HepG2 (cell line): ENCODE data around the gene PALM. TPM values are rescaled to one million over a fixed set of nuclear protein-coding genes. Genes with fewer than 3 reads are reported as not detected.

Experiments
- ARID2 ChIP-seq: sonication (generic); formaldehyde crosslinking; IDR thresholded peaks from 2 replicates; pipeline ENCODE4 v1.8.1; 2022; ENCODE audit warnings: mild to moderate bottlenecking, missing genetic modification reagents, borderline replicate concordance
- ATF7 ChIP-seq, 2 experiments: fragments of 450-650 bp in 1 of 2; sonication (generic) in 1 of 2; formaldehyde crosslinking in 1 of 2; IDR thresholded peaks; 2 replicates each; pipeline versions ENCODE4 v1.4.0 to v1.6.1; 2016 to 2020; ENCODE audit warnings: antibody characterized with exemption in 1 of 2, mild to moderate bottlenecking in 1 of 2, missing genetic modification reagents in 1 of 2
- ATM ChIP-seq: fragments of 450-650 bp; IDR thresholded peaks from 2 replicates; pipeline ENCODE4 v1.7.1; 2017; ENCODE audit warnings: mild to moderate bottlenecking, borderline replicate concordance
- BRCA1 ChIP-seq: sonication (generic); formaldehyde crosslinking; IDR thresholded peaks from 2 replicates; pipeline ENCODE4 v1.4.0; 2020; ENCODE audit warnings: missing genetic modification reagents
- CREB1 ChIP-seq, 2 experiments: fragments of 450-650 bp in 1 of 2; IDR thresholded peaks; 2 replicates each; pipeline ENCODE4 v1.6.1; 2016 to 2017; ENCODE audit warnings: control low read depth in 1 of 2, mild to moderate bottlenecking in 1 of 2, missing compliant biosample characterization in 1 of 2, missing genetic modification characterization in 1 of 2
- GPN1 ChIP-seq: sonication (generic); formaldehyde crosslinking; IDR thresholded peaks from 2 replicates; pipeline ENCODE4 v1.5.1; 2020; ENCODE audit warnings: missing genetic modification reagents, borderline replicate concordance
- GZF1 ChIP-seq: sonication (generic); formaldehyde crosslinking; IDR thresholded peaks from 2 replicates; pipeline ENCODE4 v1.5.1; 2020; ENCODE audit warnings: mild to moderate bottlenecking, missing genetic modification reagents
- HDAC6 ChIP-seq: fragments of 200-600 bp; sonication (generic); IDR thresholded peaks from 2 replicates; pipeline ENCODE4 v1.7.0; 2017; ENCODE audit warnings: mild to moderate bottlenecking, antibody characterized with exemption, low read length, low read depth
- PAWR ChIP-seq: sonication (generic); formaldehyde crosslinking; IDR thresholded peaks from 2 replicates; pipeline ENCODE4 v1.4.0; 2020; ENCODE audit warnings: missing genetic modification reagents, mild to moderate bottlenecking, borderline replicate concordance
- RNF2 ChIP-seq: fragments of 450-650 bp; conservative IDR thresholded peaks from 2 replicates; pipeline ENCODE4 v1.6.1; 2016; ENCODE audit warnings: low read depth
- SUZ12 ChIP-seq: fragments of 150-350 bp; IDR thresholded peaks from 2 replicates; pipeline ENCODE4 v1.6.1; 2014; ENCODE audit warnings: low read depth, low read length
- TEAD2 ChIP-seq: sonication (generic); formaldehyde crosslinking; IDR thresholded peaks from 2 replicates; pipeline ENCODE4 v1.9.0; 2021; ENCODE audit warnings: missing genetic modification reagents
- ZBTB7B ChIP-seq: sonication (generic); formaldehyde crosslinking; IDR thresholded peaks from 2 replicates; pipeline ENCODE4 v1.4.0; 2020; ENCODE audit warnings: missing genetic modification reagents
- ZFP36L2 ChIP-seq: sonication (generic); formaldehyde crosslinking; IDR thresholded peaks from 2 replicates; pipeline ENCODE4 v1.4.0; 2020; ENCODE audit warnings: missing genetic modification reagents
- ZNF251 ChIP-seq: sonication (generic); formaldehyde crosslinking; IDR thresholded peaks from 2 replicates; pipeline ENCODE4 v1.9.0; 2021; ENCODE audit warnings: mild to moderate bottlenecking, missing genetic modification reagents
- ZNF30 ChIP-seq: sonication (generic); formaldehyde crosslinking; IDR thresholded peaks from 2 replicates; pipeline ENCODE4 v1.5.0; 2020; ENCODE audit warnings: mild to moderate bottlenecking, missing genetic modification reagents
- ZNF382 ChIP-seq: sonication (generic); formaldehyde crosslinking; IDR thresholded peaks from 2 replicates; pipeline ENCODE4 v1.5.0; 2020; ENCODE audit warnings: missing genetic modification reagents, mild to moderate bottlenecking, borderline replicate concordance
- ZNF441 ChIP-seq: sonication (generic); formaldehyde crosslinking; IDR thresholded peaks from 2 replicates; pipeline ENCODE4 v1.7.0; 2021; ENCODE audit warnings: missing genetic modification reagents, borderline replicate concordance
- ZNF773 ChIP-seq: sonication (generic); formaldehyde crosslinking; IDR thresholded peaks from 2 replicates; pipeline ENCODE4 v1.4.0; 2020; ENCODE audit warnings: missing genetic modification reagents, borderline replicate concordance
- polyA plus RNA-seq, 8 experiments: library from polyadenylated mRNA; depleted of rRNA in 3 of 8; stranded (reverse) in 7 of 8; unstranded in 1 of 8; fragments of >200 nt; fragmentation: Illumina TruSeq in 4 of 8; extraction: Trizol in 4 of 8; gene quantifications; 2 replicates each; pipeline versions ENCODE4 v1.2.1 to v1.2.3, GENCODE V29; 2011 to 2016; ENCODE audit warnings: low read depth in 4 of 8, missing spikeins in 1 of 8, mixed read lengths in 1 of 8; ENCODE audit not compliant: insufficient read depth in 1 of 8
- total RNA-seq, 5 experiments: library from RNA; depleted of rRNA; stranded (reverse); fragments of >200 nt; fragmentation: Illumina TruSeq; extraction: Trizol; gene quantifications; 2 replicates each; pipeline ENCODE4 v1.2.3, GENCODE V29; 2016; ENCODE audit warnings: low read depth in 1 of 5
- TF ChIP-seq, protein P1 (sequence below), 2 experiments: sonication (generic) in 1 of 2; formaldehyde crosslinking in 1 of 2; IDR thresholded peaks; 2 replicates each; pipeline versions ENCODE4 v1.6.1 to v1.9.0; 2014 to 2022; ENCODE audit warnings: antibody characterized with exemption in 1 of 2, borderline replicate concordance in 1 of 2, inconsistent platforms in 1 of 2, low read depth in 1 of 2, missing genetic modification reagents in 1 of 2
- TF ChIP-seq, protein P2 (sequence below): IDR thresholded peaks from 2 replicates; pipeline ENCODE4 v1.6.1; 2018; ENCODE audit warnings: missing genetic modification reagents, mild to moderate bottlenecking, missing compliant biosample characterization
- TF ChIP-seq, protein P3 (sequence below): sonication (generic); formaldehyde crosslinking; IDR thresholded peaks from 2 replicates; pipeline ENCODE4 v1.5.1; 2020; ENCODE audit warnings: mild to moderate bottlenecking, missing genetic modification reagents, moderate library complexity

The PALM gene
- total and polyA plus RNA-seq, 2 of the 13 experiments (the other 11 are each of a cell fraction or from before 2014, with no cell fraction given), result 4.0 to 9.7 TPM

DNA sequence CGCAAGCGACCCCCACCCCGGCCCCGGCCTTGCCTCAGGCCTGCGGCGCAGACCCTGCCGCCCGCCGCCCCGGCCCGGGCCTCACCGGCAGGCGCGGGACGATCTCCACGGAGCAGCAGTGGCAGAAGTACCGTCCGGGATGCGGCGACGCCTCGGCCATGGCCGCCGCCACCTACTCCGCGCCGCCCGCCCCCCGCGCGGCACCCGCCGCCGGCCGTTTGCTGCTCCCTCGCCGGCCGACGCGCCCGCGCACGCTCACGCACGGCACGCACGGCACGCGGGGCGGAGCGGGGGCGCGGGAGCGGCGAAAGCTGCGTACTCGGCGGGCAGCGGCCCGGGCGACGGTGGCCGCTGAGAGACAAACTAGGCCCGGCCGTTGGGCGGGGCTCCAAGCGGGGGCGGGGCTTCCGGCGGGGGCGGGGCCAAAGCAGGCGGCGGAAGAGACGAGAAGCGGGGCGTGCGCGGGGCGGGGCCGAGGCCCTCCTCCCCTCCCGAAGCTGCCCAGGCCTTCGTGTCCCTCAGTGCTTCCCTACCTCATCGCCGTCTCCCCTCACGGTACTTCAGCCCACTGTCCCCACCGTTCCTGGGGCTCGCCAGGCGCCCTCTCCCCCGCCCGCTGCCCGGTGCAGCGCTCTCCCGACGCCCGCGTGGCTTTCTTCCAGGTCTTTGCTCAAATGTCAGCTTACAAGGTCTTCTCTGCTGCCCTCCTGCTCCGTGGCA lies 45.6 kb upstream of the PALM start, which contains the start of gene RNF126 (continued):
- TF ChIP-seq ZNF251 (no peak), ZNF30 (CRISPR knock-in tag) (no peak), ZFP36L2 (no peak), ZBTB7B (CRISPR knock-in tag) (no peak), BRCA1 (CRISPR knock-in tag) (no peak), ATF7 (IDR thresholded peaks at IDR 0.05) (no peak), ATF7 (CRISPR knock-in tag; IDR thresholded peaks at IDR 0.05) (no peak), GPN1 (CRISPR knock-in tag) (no peak), ZNF773 (0 out of 2 replicates have a peak, but pooled peaks have one; percentile 43), RNF2 (no peak; the same call in 1 of the 2 replicates), HDAC6 (no peak), GZF1 (CRISPR knock-in tag) (no peak), ZNF382 (CRISPR knock-in tag) (no peak), TEAD2 (no peak), PAWR (no peak), SUZ12 (no peak), ZNF441 (CRISPR knock-in tag) (peak; percentile 74; the same call in 1 of the 2 replicates), ARID2 (CRISPR knock-in tag) (no peak; the same call in 1 of the 2 replicates), CREB1 (IDR thresholded peaks at IDR 0.05) (no peak; the same call in 1 of the 2 replicates), CREB1 (CRISPR knock-in tag; IDR thresholded peaks at IDR 0.05) (no peak), ATM (no peak)
- TF ChIP-seq, protein P1, sequence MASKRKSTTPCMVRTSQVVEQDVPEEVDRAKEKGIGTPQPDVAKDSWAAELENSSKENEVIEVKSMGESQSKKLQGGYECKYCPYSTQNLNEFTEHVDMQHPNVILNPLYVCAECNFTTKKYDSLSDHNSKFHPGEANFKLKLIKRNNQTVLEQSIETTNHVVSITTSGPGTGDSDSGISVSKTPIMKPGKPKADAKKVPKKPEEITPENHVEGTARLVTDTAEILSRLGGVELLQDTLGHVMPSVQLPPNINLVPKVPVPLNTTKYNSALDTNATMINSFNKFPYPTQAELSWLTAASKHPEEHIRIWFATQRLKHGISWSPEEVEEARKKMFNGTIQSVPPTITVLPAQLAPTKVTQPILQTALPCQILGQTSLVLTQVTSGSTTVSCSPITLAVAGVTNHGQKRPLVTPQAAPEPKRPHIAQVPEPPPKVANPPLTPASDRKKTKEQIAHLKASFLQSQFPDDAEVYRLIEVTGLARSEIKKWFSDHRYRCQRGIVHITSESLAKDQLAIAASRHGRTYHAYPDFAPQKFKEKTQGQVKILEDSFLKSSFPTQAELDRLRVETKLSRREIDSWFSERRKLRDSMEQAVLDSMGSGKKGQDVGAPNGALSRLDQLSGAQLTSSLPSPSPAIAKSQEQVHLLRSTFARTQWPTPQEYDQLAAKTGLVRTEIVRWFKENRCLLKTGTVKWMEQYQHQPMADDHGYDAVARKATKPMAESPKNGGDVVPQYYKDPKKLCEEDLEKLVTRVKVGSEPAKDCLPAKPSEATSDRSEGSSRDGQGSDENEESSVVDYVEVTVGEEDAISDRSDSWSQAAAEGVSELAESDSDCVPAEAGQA (IDR thresholded peaks at IDR 0.05; ENCODE audit: low read depth), result no peak
- TF ChIP-seq, protein P1 (CRISPR knock-in tag; IDR thresholded peaks at IDR 0.05; ENCODE audit: borderline replicate concordance), result no peak
- TF ChIP-seq, protein P2, sequence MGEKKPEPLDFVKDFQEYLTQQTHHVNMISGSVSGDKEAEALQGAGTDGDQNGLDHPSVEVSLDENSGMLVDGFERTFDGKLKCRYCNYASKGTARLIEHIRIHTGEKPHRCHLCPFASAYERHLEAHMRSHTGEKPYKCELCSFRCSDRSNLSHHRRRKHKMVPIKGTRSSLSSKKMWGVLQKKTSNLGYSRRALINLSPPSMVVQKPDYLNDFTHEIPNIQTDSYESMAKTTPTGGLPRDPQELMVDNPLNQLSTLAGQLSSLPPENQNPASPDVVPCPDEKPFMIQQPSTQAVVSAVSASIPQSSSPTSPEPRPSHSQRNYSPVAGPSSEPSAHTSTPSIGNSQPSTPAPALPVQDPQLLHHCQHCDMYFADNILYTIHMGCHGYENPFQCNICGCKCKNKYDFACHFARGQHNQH (CRISPR knock-in tag), result peak; percentile 57; the same call in 1 of the 2 replicates
- TF ChIP-seq, protein P3, sequence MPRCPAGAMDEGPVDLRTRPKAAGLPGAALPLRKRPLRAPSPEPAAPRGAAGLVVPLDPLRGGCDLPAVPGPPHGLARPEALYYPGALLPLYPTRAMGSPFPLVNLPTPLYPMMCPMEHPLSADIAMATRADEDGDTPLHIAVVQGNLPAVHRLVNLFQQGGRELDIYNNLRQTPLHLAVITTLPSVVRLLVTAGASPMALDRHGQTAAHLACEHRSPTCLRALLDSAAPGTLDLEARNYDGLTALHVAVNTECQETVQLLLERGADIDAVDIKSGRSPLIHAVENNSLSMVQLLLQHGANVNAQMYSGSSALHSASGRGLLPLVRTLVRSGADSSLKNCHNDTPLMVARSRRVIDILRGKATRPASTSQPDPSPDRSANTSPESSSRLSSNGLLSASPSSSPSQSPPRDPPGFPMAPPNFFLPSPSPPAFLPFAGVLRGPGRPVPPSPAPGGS, result 0 out of 2 replicates have a peak, but pooled peaks have one; percentile 40
